HEK293T (cell line): ENCODE results near the gene LRBA.

Source experiments
- CTCF ChIA-PET: fragments of 350-600 bp; formaldehyde crosslinking; extraction: SDS; loops from one replicate; lab custom pipeline; 2021; ENCODE audit warnings: antibody characterized with exemption, inconsistent platforms; lab: Yijun Ruan, JAX
- POLR2A ChIA-PET: fragments of 350-600 bp; formaldehyde crosslinking; extraction: SDS; loops from one replicate; lab custom pipeline; 2020; ENCODE audit warnings: antibody characterized with exemption, inconsistent platforms; lab: Yijun Ruan, JAX
- DNase-seq: peaks from one replicate; pipeline ENCODE4 v3.0.0; 2012; ENCODE audit warnings: mixed read lengths; ENCODE audit errors: extremely low spot score
- ARNT ChIP-seq: fragments of 450-650 bp; IDR thresholded peaks from 2 replicates; pipeline ENCODE4 v1.6.1; 2017; ENCODE audit warnings: mild to moderate bottlenecking
- BHLHE40 ChIP-seq: fragments of 450-650 bp; IDR thresholded peaks from 2 replicates; pipeline ENCODE4 v1.6.1; 2016; ENCODE audit warnings: mild to moderate bottlenecking, moderate library complexity, borderline replicate concordance
- CTBP1 ChIP-seq: fragments of 450-650 bp; IDR thresholded peaks from 2 replicates; pipeline ENCODE4 v1.6.1; 2016; ENCODE audit warnings: borderline replicate concordance
- ELF4 ChIP-seq: fragments of 450-650 bp; IDR thresholded peaks from 2 replicates; pipeline ENCODE4 v1.6.1; 2017; ENCODE audit warnings: antibody characterized with exemption
- FOXA1 ChIP-seq: fragments of 450-650 bp; IDR thresholded peaks from 2 replicates; pipeline ENCODE4 v1.6.1; 2016; ENCODE audit warnings: mild to moderate bottlenecking
- FOXK2 ChIP-seq: fragments of 450-650 bp; IDR thresholded peaks from 2 replicates; pipeline ENCODE4 v1.6.1; 2016; ENCODE audit warnings: mild to moderate bottlenecking
- FOXM1 ChIP-seq: fragments of 450-650 bp; IDR thresholded peaks from 2 replicates; pipeline ENCODE4 v1.6.1; 2017; ENCODE audit warnings: mild to moderate bottlenecking, borderline replicate concordance
- HDGF ChIP-seq: fragments of 450-650 bp; IDR thresholded peaks from 2 replicates; pipeline ENCODE4 v1.6.1; 2017; ENCODE audit warnings: antibody characterized with exemption, borderline replicate concordance
- L3MBTL2 ChIP-seq: fragments of 450-650 bp; conservative IDR thresholded peaks from 2 replicates; pipeline ENCODE4 v1.6.1; 2016; ENCODE audit warnings: mild to moderate bottlenecking
- LEF1 ChIP-seq: fragments of 450-650 bp; IDR thresholded peaks from 2 replicates; pipeline ENCODE4 v1.6.1; 2017; ENCODE audit warnings: mild to moderate bottlenecking, borderline replicate concordance
- NFRKB ChIP-seq: fragments of 450-650 bp; IDR thresholded peaks from 2 replicates; pipeline ENCODE4 v1.6.1; 2016; ENCODE audit warnings: mild to moderate bottlenecking, moderate library complexity
- PKNOX1 ChIP-seq: fragments of 450-650 bp; IDR thresholded peaks from 2 replicates; pipeline ENCODE4 v1.6.1; 2016
- SP1 ChIP-seq: fragments of 450-650 bp; IDR thresholded peaks from 2 replicates; pipeline ENCODE4 v1.6.1; 2017
- SUZ12 ChIP-seq: fragments of 450-650 bp; IDR thresholded peaks from 2 replicates; pipeline ENCODE4 v1.6.1; 2016; ENCODE audit warnings: mild to moderate bottlenecking
- TARDBP ChIP-seq: fragments of 450-650 bp; IDR thresholded peaks from 2 replicates; pipeline ENCODE4 v1.6.1; 2016
- ZNF384 ChIP-seq: fragments of 450-650 bp; IDR thresholded peaks from 2 replicates; pipeline ENCODE4 v1.6.1; 2016

The LRBA gene

GRCh38 chr4:150859453-150859852, 155.6 kb downstream of the LRBA start:
- no peak for DNase-seq
- ChIA-PET POLR2A (no interaction called here), CTCF (interaction anchor here (0.5 to 0.9 kb wide), 3 partner anchors 9 to 47 kb away, joined by 3 read pairs; no protein-coding TSS in a partner anchor)
- TF ChIP-seq SP1 (no peak), LEF1 (no peak), SUZ12 (no peak), ARNT (no peak), PKNOX1 (no peak), FOXM1 (no peak), TARDBP (no peak), HDGF (no peak), BHLHE40 (no peak), ZNF384 (no peak), NFRKB (no peak), FOXA1 (no peak), CTBP1 (no peak), FOXK2 (no peak), L3MBTL2 (no peak), ELF4 (no peak)

GRCh38 chr4:150855981-150856510, 159.0 kb downstream of the LRBA start:
- TF ChIP-seq BHLHE40: no peak
- TF ChIP-seq NFRKB: no peak
- no peak for TF ChIP-seq SUZ12
- TF ChIP-seq HDGF: no peak
- TF ChIP-seq SP1: no peak
- TF ChIP-seq TARDBP: no peak
- TF ChIP-seq CTBP1: no peak
- ChIA-PET CTCF (interaction anchor here (1.3 kb wide), 1 partner anchor 11 kb away, joined by 4 read pairs; no protein-coding TSS in a partner anchor), POLR2A (no interaction called here)

GRCh38 chr4:150854600-150854999, 160.5 kb downstream of the LRBA start:
- TF ChIP-seq FOXK2 (no peak), L3MBTL2 (no peak), BHLHE40 (no peak), CTBP1 (no peak)
- CTCF ChIA-PET: interaction anchor here (0.6 kb wide), 3 partner anchors 12 to 409 kb away, joined by 3 to 10 read pairs (median 3); no protein-coding TSS in a partner anchor
- no peak for DNase-seq
- POLR2A ChIA-PET: no interaction called here

More at GRCh38 chr4:150855981-150856510, 159.0 kb downstream of the LRBA start:
- DNase-seq: no peak

GRCh38 chr4:150853882-150854281, 161.2 kb downstream of the LRBA start:
- no peak for DNase-seq
- POLR2A ChIA-PET: no interaction called here
- no peak for TF ChIP-seq FOXM1
- TF ChIP-seq PKNOX1: no peak
- TF ChIP-seq TARDBP: no peak
- TF ChIP-seq ZNF384: no peak
- no peak for TF ChIP-seq FOXK2
- TF ChIP-seq BHLHE40: no peak
- TF ChIP-seq SUZ12: no peak
- TF ChIP-seq SP1: no peak
- no peak for TF ChIP-seq ELF4
- no peak for TF ChIP-seq CTBP1
- TF ChIP-seq L3MBTL2: no peak
- TF ChIP-seq NFRKB: no peak
- no peak for TF ChIP-seq HDGF
- no peak for TF ChIP-seq FOXA1
- no peak for TF ChIP-seq LEF1
- TF ChIP-seq ARNT: no peak
- CTCF ChIA-PET: interaction anchor here (0.6 kb wide), 2 partner anchors 100 to 408 kb away, joined by 3 to 10 read pairs; no protein-coding TSS in a partner anchor

GRCh38 chr4:150852216-150852615, 162.9 kb downstream of the LRBA start:
- POLR2A ChIA-PET: no interaction called here
- TF ChIP-seq CTBP1 (no peak), ELF4 (no peak), LEF1 (no peak), L3MBTL2 (no peak), FOXK2 (no peak), SP1 (no peak), ZNF384 (no peak), NFRKB (no peak), TARDBP (no peak), FOXA1 (no peak), PKNOX1 (no peak), FOXM1 (no peak), ARNT (no peak), SUZ12 (no peak), BHLHE40 (no peak), HDGF (no peak)
- DNase-seq: no peak
- CTCF ChIA-PET: interaction anchor here (0.7 to 1.0 kb wide), 2 partner anchors 15 to 186 kb away, joined by 3 read pairs; no protein-coding TSS in a partner anchor

- CTCF ChIA-PET: interaction anchor here (1.8 kb wide), 1 partner anchor 18 kb away, joined by 5 read pairs; no protein-coding TSS in a partner anchor
- no peak for TF ChIP-seq CTBP1
- no peak for TF ChIP-seq NFRKB
- TF ChIP-seq SUZ12: no peak
- no peak for TF ChIP-seq BHLHE40
- TF ChIP-seq FOXM1: no peak
- no peak for TF ChIP-seq ZNF384
- TF ChIP-seq PKNOX1: no peak
- TF ChIP-seq ARNT: no peak
- TF ChIP-seq SP1: no peak
- TF ChIP-seq FOXK2: no peak
- no peak for TF ChIP-seq HDGF
- TF ChIP-seq TARDBP: no peak
- TF ChIP-seq FOXA1: no peak
- TF ChIP-seq L3MBTL2: no peak
- no peak for TF ChIP-seq ELF4
- TF ChIP-seq LEF1: no peak
- POLR2A ChIA-PET: no interaction called here
These were observed 166.1 kb downstream of the LRBA start for GRCh38 chr4:150849016-150849415.

More at GRCh38 chr4:150849016-150849415, 166.1 kb downstream of the LRBA start:
- DNase-seq: no peak
